DMS114 treated with DMSO at 0.1 percent for 48 hours (cell line): Measurements from ENCODE around the gene FAM241A.
"Not testable (repeated sequence)": the region's sequence is repeated elsewhere in the genome, so short reads cannot be mapped to it uniquely, and the experiment has no call there.

Source experiments
- DNase-seq: peaks from one replicate; lab custom pipeline; 2025; ENCODE audit not compliant: unreplicated experiment; lab: John Stamatoyannopoulos, UW

The FAM241A gene

GRCh38 chr4:112172180-112172579, 26.9 kb downstream of the FAM241A start:
- DNase-seq: no peak

GRCh38 chr4:112173593-112174558, 28.6 kb downstream of the FAM241A start:
- no peak for DNase-seq

- no peak for DNase-seq
Measured at GRCh38 chr4:112175840-112176239, 30.6 kb downstream of the FAM241A start.

- no peak for DNase-seq
Measured at GRCh38 chr4:112176596-112176995, 31.3 kb downstream of the FAM241A start.

- DNase-seq: not testable (repeated sequence)
Measured at GRCh38 chr4:112178741-112179140, 33.5 kb downstream of the FAM241A start.

- no peak for DNase-seq
Measured at GRCh38 chr4:112181358-112182000, 36.2 kb downstream of the FAM241A start.

GRCh38 chr4:112182604-112183003, 37.4 kb downstream of the FAM241A start:
- DNase-seq: no peak

- no peak for DNase-seq
Measured at GRCh38 chr4:112183252-112183651, 38.0 kb downstream of the FAM241A start.

GRCh38 chr4:112184438-112184837, 39.2 kb downstream of the FAM241A start:
- DNase-seq: no peak

- no peak for DNase-seq
Measured at GRCh38 chr4:112185334-112185733, 40.1 kb downstream of the FAM241A start.

- DNase-seq: no peak
Measured at GRCh38 chr4:112185740-112186670, 40.8 kb downstream of the FAM241A start.

GRCh38 chr4:112189754-112190153, 44.5 kb downstream of the FAM241A start:
- peak; percentile 14 for DNase-seq

- DNase-seq: no peak
Measured at GRCh38 chr4:112190684-112191083, 45.4 kb downstream of the FAM241A start.

- DNase-seq: no peak
Measured at GRCh38 chr4:112196461-112196860, 51.2 kb downstream of the FAM241A start.

GRCh38 chr4:112199041-112199440, 53.8 kb downstream of the FAM241A start:
- DNase-seq: no peak

GRCh38 chr4:112201915-112202505, 56.8 kb downstream of the FAM241A start:
- DNase-seq: no peak

GRCh38 chr4:112203593-112203992, 58.3 kb downstream of the FAM241A start:
- DNase-seq: no peak

- no peak for DNase-seq
Measured at GRCh38 chr4:112206431-112206830, 61.2 kb downstream of the FAM241A start.

GRCh38 chr4:112208137-112209095, 63.2 kb downstream of the FAM241A start:
- DNase-seq: not testable (repeated sequence)

GRCh38 chr4:112210777-112211176, 65.5 kb downstream of the FAM241A start:
- no peak for DNase-seq
